Measurements from ENCODE around the gene NUMBL.

Gene NUMBL

GRCh38 chr19:40693150-40693788 is 2.8 kb upstream of the NUMBL start:
- no peak for DNase-seq (ENCODE audit: insufficient read length, low spot score)
- no peak for FAIRE-seq
- TF ChIP-seq SPI1 (IDR thresholded peaks at IDR 0.05; ENCODE audit: low read depth, low read length) (no peak), POLR2AphosphoS5 (IDR thresholded peaks at IDR 0.05; ENCODE audit: low read depth, low read length) (no peak), POLR2A (IDR thresholded peaks at IDR 0.05; ENCODE audit: low read depth, low read length) (no peak), POU2F2 (IDR thresholded peaks at IDR 0.05; ENCODE audit: low read depth, low read length) (no peak), PAX5 (IDR thresholded peaks at IDR 0.05; ENCODE audit: insufficient read depth, low read length, severe bottlenecking) (no peak), TAF1 (IDR thresholded peaks at IDR 0.05; ENCODE audit: low read depth, low read length) (no peak)

GRCh38 chr19:40692212-40692551 is 1.7 kb upstream of the NUMBL start:
- TF ChIP-seq POU2F2 (IDR thresholded peaks at IDR 0.05; ENCODE audit: low read depth, low read length) (no peak), TAF1 (IDR thresholded peaks at IDR 0.05; ENCODE audit: low read depth, low read length) (no peak), PAX5 (IDR thresholded peaks at IDR 0.05; ENCODE audit: insufficient read depth, low read length, severe bottlenecking) (no peak), SPI1 (IDR thresholded peaks at IDR 0.05; ENCODE audit: low read depth, low read length) (no peak), POLR2AphosphoS5 (IDR thresholded peaks at IDR 0.05; ENCODE audit: low read depth, low read length) (no peak), POLR2A (IDR thresholded peaks at IDR 0.05; ENCODE audit: low read depth, low read length) (no peak)
- DNase-seq (ENCODE audit: insufficient read length, low spot score): no peak
- no peak for FAIRE-seq

GRCh38 chr19:40691421-40692211 is 1.2 kb upstream of the NUMBL start:
- FAIRE-seq (no peak), DNase-seq (ENCODE audit: insufficient read length, low spot score) (peak; percentile 51)
- TF ChIP-seq SPI1 (IDR thresholded peaks at IDR 0.05; ENCODE audit: low read depth, low read length) (no peak), POU2F2 (IDR thresholded peaks at IDR 0.05; ENCODE audit: low read depth, low read length) (0 out of 2 replicates have a peak, but pooled peaks have one; percentile 35)

- DNase-seq (ENCODE audit: insufficient read length, low spot score) (peak; percentile 98), FAIRE-seq (peak; percentile 94)
- 0 out of 2 replicates have a peak, but pooled peaks have one; percentile 27 for TF ChIP-seq POLR2A (IDR thresholded peaks at IDR 0.05; ENCODE audit: low read depth, low read length)
- no peak for TF ChIP-seq PAX5 (IDR thresholded peaks at IDR 0.05; ENCODE audit: insufficient read depth, low read length, severe bottlenecking)
Observed at GRCh38 chr19:40690693-40691420, 406 bp upstream of the NUMBL start.

GRCh38 chr19:40689339-40690049 is 957 bp downstream of the NUMBL start:
- DNase-seq (ENCODE audit: insufficient read length, low spot score) (no peak), FAIRE-seq (no peak)
- TF ChIP-seq POU2F2 (IDR thresholded peaks at IDR 0.05; ENCODE audit: low read depth, low read length) (no peak), SPI1 (IDR thresholded peaks at IDR 0.05; ENCODE audit: low read depth, low read length) (no peak), PAX5 (IDR thresholded peaks at IDR 0.05; ENCODE audit: insufficient read depth, low read length, severe bottlenecking) (no peak), TAF1 (IDR thresholded peaks at IDR 0.05; ENCODE audit: low read depth, low read length) (no peak), POLR2A (IDR thresholded peaks at IDR 0.05; ENCODE audit: low read depth, low read length) (no peak), POLR2AphosphoS5 (IDR thresholded peaks at IDR 0.05; ENCODE audit: low read depth, low read length) (no peak)

- TF ChIP-seq POU2F2 (IDR thresholded peaks at IDR 0.05; ENCODE audit: low read depth, low read length) (no peak), POLR2A (IDR thresholded peaks at IDR 0.05; ENCODE audit: low read depth, low read length) (no peak), SPI1 (IDR thresholded peaks at IDR 0.05; ENCODE audit: low read depth, low read length) (no peak), PAX5 (IDR thresholded peaks at IDR 0.05; ENCODE audit: insufficient read depth, low read length, severe bottlenecking) (no peak)
- no peak for FAIRE-seq
- no peak for DNase-seq (ENCODE audit: insufficient read length, low spot score)
Observed at GRCh38 chr19:40688987-40689338, 1.5 kb downstream of the NUMBL start.

GRCh38 chr19:40688309-40688708 is 2.1 kb downstream of the NUMBL start:
- no peak for DNase-seq (ENCODE audit: insufficient read length, low spot score)
- no peak for FAIRE-seq
- no peak for TF ChIP-seq SPI1 (IDR thresholded peaks at IDR 0.05; ENCODE audit: low read depth, low read length)
- no peak for TF ChIP-seq PAX5 (IDR thresholded peaks at IDR 0.05; ENCODE audit: insufficient read depth, low read length, severe bottlenecking)
- no peak for TF ChIP-seq TAF1 (IDR thresholded peaks at IDR 0.05; ENCODE audit: low read depth, low read length)
- TF ChIP-seq POU2F2 (IDR thresholded peaks at IDR 0.05; ENCODE audit: low read depth, low read length): no peak
- TF ChIP-seq POLR2A (IDR thresholded peaks at IDR 0.05; ENCODE audit: low read depth, low read length): no peak
- TF ChIP-seq POLR2AphosphoS5 (IDR thresholded peaks at IDR 0.05; ENCODE audit: low read depth, low read length): no peak

GRCh38 chr19:40687525-40688016 is 2.9 kb downstream of the NUMBL start:
- DNase-seq (ENCODE audit: insufficient read length, low spot score) (no peak), FAIRE-seq (peak; percentile 96)
- TF ChIP-seq SPI1 (IDR thresholded peaks at IDR 0.05; ENCODE audit: low read depth, low read length) (peak; percentile 66), POLR2A (IDR thresholded peaks at IDR 0.05; ENCODE audit: low read depth, low read length) (no peak)

- no peak for FAIRE-seq
- no peak for TF ChIP-seq PAX5 (IDR thresholded peaks at IDR 0.05; ENCODE audit: insufficient read depth, low read length, severe bottlenecking)
- 0 out of 2 replicates have a peak, but pooled peaks have one; percentile 57 for TF ChIP-seq POU2F2 (IDR thresholded peaks at IDR 0.05; ENCODE audit: low read depth, low read length)
- TF ChIP-seq SPI1 (IDR thresholded peaks at IDR 0.05; ENCODE audit: low read depth, low read length): no peak
- no peak for DNase-seq (ENCODE audit: insufficient read length, low spot score)
Observed at GRCh38 chr19:40686882-40687524, 3.4 kb downstream of the NUMBL start.

All from GM12891 (cell line).